Keratinocyte (primary cell): ENCODE results near the gene ATF6. TPM values are rescaled to one million over a fixed set of nuclear protein-coding genes. Genes with fewer than 3 reads are reported as not detected.

Source experiments
- DNase-seq: peaks from one replicate; pipeline ENCODE4 v3.0.0-alpha.2; 2011; ENCODE audit warnings: low read depth, missing footprints, low spot score
- FAIRE-seq: peaks from 2 replicates; lab custom pipeline; 2011; peaks lifted over from hg19 to GRCh38; lab: Jason Lieb, UNC
- H2AFZ ChIP-seq: 2 replicates; pipeline ENCODE4 v1.6.0; 2012; ENCODE audit warnings: low read length, control low read depth, inconsistent platforms; ENCODE audit not compliant: control insufficient read depth
- H3K27ac ChIP-seq: 2 replicates; pipeline ENCODE4 v1.5.1; 2011; ENCODE audit warnings: low read length; ENCODE audit not compliant: control insufficient read depth, insufficient read depth
- H3K27me3 ChIP-seq: 3 replicates; pipeline ENCODE4 v1.6.0; 2011; ENCODE audit warnings: low read length; ENCODE audit not compliant: control insufficient read depth, insufficient read depth; ENCODE audit errors: extremely low read depth
- H3K36me3 ChIP-seq, 2 experiments: 2 replicates in 1 of 2; 3 replicates in 1 of 2; pipeline ENCODE4 v1.5.1; 2011; ENCODE audit warnings: low read length in 2 of 2, mild to moderate bottlenecking in 1 of 2; ENCODE audit not compliant: control insufficient read depth in 2 of 2, insufficient read depth in 2 of 2; ENCODE audit errors: extremely low read depth in 1 of 2
- H3K4me1 ChIP-seq: 3 replicates; pipeline ENCODE4 v1.5.1; 2011; ENCODE audit warnings: low read length; ENCODE audit not compliant: control insufficient read depth, insufficient read depth; ENCODE audit errors: extremely low read depth
- H3K4me2 ChIP-seq: 3 replicates; pipeline ENCODE4 v1.6.0; 2011; ENCODE audit warnings: low read depth, low read length; ENCODE audit not compliant: control insufficient read depth, insufficient read depth; ENCODE audit errors: extremely low read depth
- H3K4me3 ChIP-seq, 3 experiments: fragments of 200-600 bp in 1 of 3; sonication (generic) in 1 of 3; 2 replicates in 2 of 3; 3 replicates in 1 of 3; pipeline ENCODE4 v1.5.1; 2011 to 2016; ENCODE audit warnings: low read length in 3 of 3, mild to moderate bottlenecking in 3 of 3, control low read depth in 2 of 3, inconsistent platforms in 1 of 3, low read depth in 1 of 3, mixed read lengths in 1 of 3, mixed run types in 1 of 3, moderate library complexity in 1 of 3; ENCODE audit not compliant: control insufficient read depth in 2 of 3, insufficient read depth in 2 of 3; ENCODE audit errors: extremely low read depth in 1 of 3
- H3K79me2 ChIP-seq: 2 replicates; pipeline ENCODE4 v1.6.0; 2012; ENCODE audit warnings: low read length; ENCODE audit not compliant: control insufficient read depth, insufficient read depth
- H3K9ac ChIP-seq: 3 replicates; pipeline ENCODE4 v1.6.0; 2011; ENCODE audit warnings: low read length; ENCODE audit not compliant: control insufficient read depth, insufficient read depth; ENCODE audit errors: extremely low read depth
- H3K9me1 ChIP-seq: 3 replicates; pipeline ENCODE4 v1.6.0; 2011; ENCODE audit warnings: low read length; ENCODE audit not compliant: control insufficient read depth, insufficient read depth; ENCODE audit errors: extremely low read depth
- H3K9me3 ChIP-seq: 2 replicates; pipeline ENCODE4 v1.5.1; 2012; ENCODE audit warnings: low read depth, low read length; ENCODE audit not compliant: control insufficient read depth
- H4K20me1 ChIP-seq: 3 replicates; pipeline ENCODE4 v1.6.0; 2011; ENCODE audit warnings: low read length; ENCODE audit not compliant: control insufficient read depth, insufficient read depth; ENCODE audit errors: extremely low read depth
- EZH2 ChIP-seq: IDR thresholded peaks from one replicate; pipeline ENCODE4 v1.6.1; 2012; ENCODE audit warnings: inconsistent platforms, mild to moderate bottlenecking, low read length, moderate library complexity
- dilution Hi-C: fragments of 300-500 bp; cut with MboI; formaldehyde crosslinking; loops from one replicate; pipeline ENCODE4 v1.7.0; 2020; ENCODE audit warnings: low sequenced_read_pairs; ENCODE audit not compliant: extremely low pct_ligation_motif_present
- polyA plus RNA-seq, 5 experiments: library from polyadenylated mRNA; depleted of rRNA in 3 of 5; stranded (reverse) in 3 of 5; stranded (forward) in 1 of 5; unstranded in 1 of 5; fragments of >200 nt; gene quantifications; 1 replicate in 1 of 5; 2 replicates in 3 of 5; 3 replicates in 1 of 5; pipeline versions ENCODE4 v1.2.1 to v1.2.3, GENCODE V29; 2011 to 2012; ENCODE audit warnings: missing spikeins in 2 of 5, low read depth in 1 of 5, low replicate concordance in 1 of 5
- TF ChIP-seq, protein P1 (sequence below), 3 experiments: IDR thresholded peaks in 1 of 3; conservative IDR thresholded peaks in 1 of 3; optimal IDR thresholded peaks in 1 of 3; 2 replicates in 2 of 3; 3 replicates in 1 of 3; pipeline versions ENCODE3 to v1.5.1; 2011; ENCODE audit warnings: low read length in 3 of 3, mild to moderate bottlenecking in 3 of 3, moderate library complexity in 2 of 3, control low read depth in 1 of 3, inconsistent platforms in 1 of 3; ENCODE audit not compliant: insufficient read depth in 2 of 3; ENCODE audit errors: extremely low read depth in 1 of 3

Gene ATF6
- polyA plus RNA-seq, 1 donor (not counting 4 experiments of a cell fraction or from before 2014, with no cell fraction given) = 19.7 TPM

DNA sequence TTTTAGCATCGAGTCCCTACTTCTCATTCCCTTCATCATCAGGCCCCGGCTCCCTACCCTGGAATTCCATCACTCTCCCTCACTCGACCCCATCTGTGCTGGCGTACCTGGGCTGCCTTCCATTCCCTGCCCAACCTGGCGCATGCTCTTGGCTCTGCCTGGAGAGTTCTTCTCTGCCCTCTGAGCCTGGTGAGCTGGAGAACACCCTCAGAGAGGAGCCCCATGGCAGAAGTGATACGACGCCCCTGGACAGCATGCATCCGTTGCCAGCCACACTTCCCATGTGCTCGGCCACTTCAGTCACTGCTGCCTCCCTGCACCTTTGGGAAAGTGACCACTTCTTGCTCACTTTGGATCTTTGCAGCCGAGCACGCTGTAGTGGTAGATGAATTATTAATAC lies 227.5 kb downstream of the ATF6 start:
- Histone ChIP-seq H4K20me1 (no peaks in the 10 kb centered on the region), H3K4me3 (no peak overlapping the region), H3K9ac (no peak overlapping the region), H3K79me2 (no peaks in the 10 kb centered on the region), H2AFZ (no peak overlapping the region), H3K4me2 (no peak overlapping the region), H3K9me1 (no peaks in the 10 kb centered on the region), H3K27ac (no peak overlapping the region), H3K27me3 (peaks cover 45% of the 10 kb centered on the region), H3K9me3 (no peaks in the 10 kb centered on the region), H3K36me3 (no peaks in the 10 kb centered on the region), H3K4me1 (no peaks in the 10 kb centered on the region)
- TF ChIP-seq EZH2 = no peak
- TF ChIP-seq, protein P1, sequence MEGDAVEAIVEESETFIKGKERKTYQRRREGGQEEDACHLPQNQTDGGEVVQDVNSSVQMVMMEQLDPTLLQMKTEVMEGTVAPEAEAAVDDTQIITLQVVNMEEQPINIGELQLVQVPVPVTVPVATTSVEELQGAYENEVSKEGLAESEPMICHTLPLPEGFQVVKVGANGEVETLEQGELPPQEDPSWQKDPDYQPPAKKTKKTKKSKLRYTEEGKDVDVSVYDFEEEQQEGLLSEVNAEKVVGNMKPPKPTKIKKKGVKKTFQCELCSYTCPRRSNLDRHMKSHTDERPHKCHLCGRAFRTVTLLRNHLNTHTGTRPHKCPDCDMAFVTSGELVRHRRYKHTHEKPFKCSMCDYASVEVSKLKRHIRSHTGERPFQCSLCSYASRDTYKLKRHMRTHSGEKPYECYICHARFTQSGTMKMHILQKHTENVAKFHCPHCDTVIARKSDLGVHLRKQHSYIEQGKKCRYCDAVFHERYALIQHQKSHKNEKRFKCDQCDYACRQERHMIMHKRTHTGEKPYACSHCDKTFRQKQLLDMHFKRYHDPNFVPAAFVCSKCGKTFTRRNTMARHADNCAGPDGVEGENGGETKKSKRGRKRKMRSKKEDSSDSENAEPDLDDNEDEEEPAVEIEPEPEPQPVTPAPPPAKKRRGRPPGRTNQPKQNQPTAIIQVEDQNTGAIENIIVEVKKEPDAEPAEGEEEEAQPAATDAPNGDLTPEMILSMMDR (optimal IDR thresholded peaks at IDR 0.05 in 1 of 3, IDR thresholded peaks at IDR 0.05 in 1 of 3, conservative IDR thresholded peaks at IDR 0.05 in 1 of 3; ENCODE audit: extremely low read depth in 1 of 3, insufficient read depth in 2 of 3, low read length in 3 of 3) = no peak
- dilution Hi-C loops = no loop called here
- FAIRE-seq (no peak), DNase-seq (no peak)

DNA sequence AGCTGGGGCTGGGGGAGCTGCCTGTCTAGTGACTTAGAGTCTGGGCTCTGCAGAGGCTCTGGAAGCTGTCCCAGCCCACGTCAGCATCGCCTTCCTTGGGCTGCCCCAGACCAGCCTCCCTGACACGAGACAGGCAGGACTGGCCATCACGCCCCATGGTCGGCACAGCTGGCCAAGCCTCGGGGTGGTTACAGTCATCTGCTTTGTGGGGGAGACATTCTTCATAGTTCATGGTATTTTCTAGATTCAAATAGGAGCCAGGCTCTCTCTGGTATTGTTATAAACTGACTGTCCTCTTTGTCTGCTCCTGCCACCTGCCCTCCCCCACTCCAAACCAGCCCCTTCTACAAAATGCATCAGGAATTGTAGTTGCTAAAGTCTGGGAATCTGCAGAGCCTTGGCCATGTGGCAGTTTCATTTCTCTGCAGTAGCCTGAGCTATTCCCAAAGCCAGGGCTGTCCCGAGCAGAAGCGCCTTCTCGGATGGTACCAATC lies 228.1 kb downstream of the ATF6 start:
- FAIRE-seq = no peak
- Histone ChIP-seq H2AFZ (no peak overlapping the region), H3K36me3 (no peaks in the 10 kb centered on the region), H3K4me2 (no peak overlapping the region), H3K9ac (no peak overlapping the region), H3K4me1 (no peaks in the 10 kb centered on the region), H3K79me2 (no peaks in the 10 kb centered on the region), H4K20me1 (no peaks in the 10 kb centered on the region), H3K4me3 (no peak overlapping the region), H3K9me3 (no peaks in the 10 kb centered on the region), H3K27me3 (peaks cover 47% of the 10 kb centered on the region), H3K9me1 (no peaks in the 10 kb centered on the region), H3K27ac (no peak overlapping the region)
- dilution Hi-C loops = no loop called here
- TF ChIP-seq, protein P1 (optimal IDR thresholded peaks at IDR 0.05 in 1 of 3, IDR thresholded peaks at IDR 0.05 in 1 of 3, conservative IDR thresholded peaks at IDR 0.05 in 1 of 3; ENCODE audit: extremely low read depth in 1 of 3, insufficient read depth in 2 of 3, low read length in 3 of 3) = no peak
- TF ChIP-seq EZH2 = no peak
- no peak for DNase-seq
